DND-41 (cell line): Measurements from ENCODE around the gene NUDT4B.
"Not testable (repeated sequence)": the region's sequence is repeated elsewhere in the genome, so short reads cannot be mapped to it uniquely, and the experiment has no call there.

Experiments used
- ATAC-seq: fragments of 200-7000 bp; cut with Tn5 transposase; 3 replicates; pipeline ENCODE4 v1.9.1; 2021; ENCODE audit warnings: low read depth; ENCODE audit not compliant: insufficient read depth
- DNase-seq: peaks from one replicate; pipeline ENCODE4 v3.0.0-alpha.2; 2020
- H2AFZ ChIP-seq: 2 replicates; pipeline ENCODE4 v1.6.0; 2012; ENCODE audit warnings: low read depth, low read length
- H3K27ac ChIP-seq: 2 replicates; pipeline ENCODE4 v1.5.1; 2012; ENCODE audit warnings: low read length, inconsistent platforms
- H3K27me3 ChIP-seq: fragments of 200-600 bp; sonication (generic); 2 replicates; pipeline ENCODE4 v1.6.0; 2012; ENCODE audit warnings: low read length, mild to moderate bottlenecking, inconsistent platforms; ENCODE audit not compliant: insufficient read depth, poor library complexity
- H3K36me3 ChIP-seq: 2 replicates; pipeline ENCODE4 v1.5.1; 2012; ENCODE audit warnings: low read length, inconsistent platforms; ENCODE audit not compliant: insufficient read depth
- H3K4me1 ChIP-seq: 2 replicates; pipeline ENCODE4 v1.5.1; 2012; ENCODE audit warnings: mild to moderate bottlenecking, low read length; ENCODE audit not compliant: insufficient read depth
- H3K4me2 ChIP-seq: 2 replicates; pipeline ENCODE4 v1.6.0; 2012; ENCODE audit warnings: mild to moderate bottlenecking, moderate library complexity, low read length, inconsistent platforms; ENCODE audit not compliant: insufficient read depth
- H3K4me3 ChIP-seq, 2 experiments: fragments of 200-600 bp in 1 of 2; shearing (Covaris generic) in 1 of 2; 2 replicates each; pipeline ENCODE4 v1.5.1; 2012 to 2016; ENCODE audit warnings: inconsistent platforms in 2 of 2, low read length in 2 of 2, mild to moderate bottlenecking in 2 of 2, low read depth in 1 of 2, moderate library complexity in 1 of 2
- H3K79me2 ChIP-seq: 2 replicates; pipeline ENCODE4 v1.6.0; 2012; ENCODE audit warnings: low read length, inconsistent platforms; ENCODE audit not compliant: insufficient read depth
- H3K9ac ChIP-seq: 2 replicates; pipeline ENCODE4 v1.6.0; 2012; ENCODE audit warnings: low read depth, mild to moderate bottlenecking, inconsistent platforms, low read length, moderate library complexity
- H3K9me3 ChIP-seq: 2 replicates; pipeline ENCODE4 v1.5.1; 2012; ENCODE audit warnings: low read length, moderate library complexity, mild to moderate bottlenecking, inconsistent platforms; ENCODE audit not compliant: insufficient read depth, severe bottlenecking
- H4K20me1 ChIP-seq: 2 replicates; pipeline ENCODE4 v1.6.0; 2012; ENCODE audit warnings: low read length; ENCODE audit not compliant: insufficient read depth

The NUDT4B gene

GRCh38 chr1:148748563-148749334 lies at the start of gene NUDT4B:
NUDT4B (plus strand) TSS chr1:148748774; CDS start chr1:148748953, 179 bp downstream.
- peak; percentile 61 for ATAC-seq
- H3K4me2 ChIP-seq, H3K9ac ChIP-seq, H3K9me3 ChIP-seq, H4K20me1 ChIP-seq, DNase-seq, H3K27me3 ChIP-seq, H3K79me2 ChIP-seq, H2AFZ ChIP-seq, H3K4me1 ChIP-seq, H3K27ac ChIP-seq, H3K4me3 ChIP-seq, H3K36me3 ChIP-seq: not testable (repeated sequence)

- H3K36me3 ChIP-seq, H2AFZ ChIP-seq, H3K79me2 ChIP-seq, DNase-seq, H3K4me2 ChIP-seq, H3K4me1 ChIP-seq, H3K27ac ChIP-seq, H3K27me3 ChIP-seq, H3K9ac ChIP-seq, H4K20me1 ChIP-seq, H3K4me3 ChIP-seq, H3K9me3 ChIP-seq: not testable (repeated sequence)
- peak; percentile 88 for ATAC-seq
Observed at GRCh38 chr1:148699357-148699756, 49.2 kb upstream of the NUDT4B start.

- ATAC-seq, result not testable (repeated sequence)
Observed at GRCh38 chr1:148702242-148702641, 46.3 kb upstream of the NUDT4B start.

GRCh38 chr1:148703973-148704591 lies 44.5 kb upstream of the NUDT4B start:
- not testable (repeated sequence) for H2AFZ ChIP-seq, H4K20me1 ChIP-seq, H3K36me3 ChIP-seq, H3K27ac ChIP-seq, DNase-seq, H3K79me2 ChIP-seq, H3K9me3 ChIP-seq, H3K9ac ChIP-seq, ATAC-seq, H3K4me1 ChIP-seq, H3K4me3 ChIP-seq, H3K4me2 ChIP-seq, H3K27me3 ChIP-seq

More at GRCh38 chr1:148702242-148702641, 46.3 kb upstream of the NUDT4B start:
- not testable (repeated sequence) for H2AFZ ChIP-seq, H3K4me2 ChIP-seq, H3K9me3 ChIP-seq, H3K36me3 ChIP-seq, H3K27ac ChIP-seq, H3K27me3 ChIP-seq, H4K20me1 ChIP-seq, H3K79me2 ChIP-seq, H3K4me3 ChIP-seq, H3K9ac ChIP-seq, DNase-seq, H3K4me1 ChIP-seq

GRCh38 chr1:148705316-148705948 lies 43.1 kb upstream of the NUDT4B start:
- not testable (repeated sequence) for H3K4me3 ChIP-seq, H3K79me2 ChIP-seq, H2AFZ ChIP-seq, H3K36me3 ChIP-seq, H3K4me2 ChIP-seq, DNase-seq, H3K4me1 ChIP-seq, H3K9ac ChIP-seq, H3K27ac ChIP-seq, H3K9me3 ChIP-seq, H4K20me1 ChIP-seq, H3K27me3 ChIP-seq
- ATAC-seq, result peak; percentile 59; the same call in 2 of the 3 replicates

- not testable (repeated sequence) for H3K9ac ChIP-seq, H2AFZ ChIP-seq, ATAC-seq, DNase-seq, H3K27me3 ChIP-seq, H4K20me1 ChIP-seq, H3K4me2 ChIP-seq, H3K27ac ChIP-seq, H3K36me3 ChIP-seq, H3K79me2 ChIP-seq, H3K4me3 ChIP-seq, H3K4me1 ChIP-seq, H3K9me3 ChIP-seq
Observed at GRCh38 chr1:148708779-148709333, 39.7 kb upstream of the NUDT4B start.

- not testable (repeated sequence) for H3K27me3 ChIP-seq, ATAC-seq, DNase-seq, H3K36me3 ChIP-seq, H4K20me1 ChIP-seq, H3K27ac ChIP-seq, H3K9me3 ChIP-seq, H3K4me1 ChIP-seq, H3K4me3 ChIP-seq, H2AFZ ChIP-seq, H3K79me2 ChIP-seq, H3K4me2 ChIP-seq, H3K9ac ChIP-seq
Observed at GRCh38 chr1:148710772-148711523, 37.6 kb upstream of the NUDT4B start.
